Hepatocyte (in vitro differentiated cells): Measurements from ENCODE around the gene SDF4.

Source experiments
- CTCF ChIP-seq: fragments of 200-600 bp; sonication (generic); IDR thresholded peaks from 2 replicates; pipeline ENCODE4 v1.5.1; 2016; ENCODE audit warnings: antibody characterized with exemption, mild to moderate bottlenecking; ENCODE audit not compliant: poor library complexity
- EZH2 ChIP-seq: fragments of 200-600 bp; sonication (generic); IDR thresholded peaks from 2 replicates; pipeline ENCODE4 v1.6.1; 2016; ENCODE audit warnings: antibody characterized with exemption, mild to moderate bottlenecking, borderline replicate concordance
- EZH2phosphoT487 ChIP-seq: fragments of 200-600 bp; sonication (generic); IDR thresholded peaks from one replicate; pipeline ENCODE4 v1.6.1; 2018; ENCODE audit warnings: antibody characterized with exemption, mild to moderate bottlenecking, low read depth, moderate library complexity; ENCODE audit not compliant: unreplicated experiment, severe bottlenecking

GRCh38 chr1:1216770-1217620 lies 14.8 kb downstream of the SDF4 start:
- no peak for TF ChIP-seq CTCF
- TF ChIP-seq EZH2phosphoT487: no peak
- no peak for TF ChIP-seq EZH2
